Measurements from ENCODE around the gene METTL8. TPM values are rescaled to one million over a fixed set of nuclear protein-coding genes. Genes with fewer than 3 reads are reported as not detected.
"Not testable (repeated sequence)": the region's sequence is repeated elsewhere in the genome, so short reads cannot be mapped to it uniquely, and the experiment has no call there.

Gene METTL8
- total RNA-seq, 1 experiment from 2014 or later, result 22.4 TPM

GRCh38 chr2:171389325-171389724, 44.5 kb downstream of the METTL8 start:
- no peak overlapping the region for H3K27ac Mint-ChIP-seq (ENCODE audit: unreplicated experiment)
- intact Hi-C loops (cut with micrococcal nuclease; ENCODE audit: unreplicated experiment), result no loop called here
- H3K4me1 Mint-ChIP-seq (ENCODE audit: low read depth, unreplicated experiment), result peaks cover 21% of the 10 kb centered on the region
- no peak overlapping the region for H3K4me3 Mint-ChIP-seq (ENCODE audit: low read depth, unreplicated experiment)
- no peak for TF ChIP-seq CTCF (IDR thresholded peaks at IDR 0.05; ENCODE audit: unreplicated experiment)
- no peaks in the 10 kb centered on the region for H3K27me3 Mint-ChIP-seq (ENCODE audit: unreplicated experiment)
- CTCF ChIA-PET, result interaction anchor here (0.6 kb wide), 1 partner anchor 386 kb away, joined by 3 read pairs; no protein-coding TSS in a partner anchor
- no peak for DNase-seq
- H3K36me3 Mint-ChIP-seq (ENCODE audit: insufficient read depth, unreplicated experiment), result no peaks in the 10 kb centered on the region
- BruUV-seq (replicated peaks), result no TSS peak
- H3K9me3 Mint-ChIP-seq (ENCODE audit: low read depth, unreplicated experiment), result no peaks in the 10 kb centered on the region

GRCh38 chr2:171387052-171387451, 46.7 kb downstream of the METTL8 start:
- DNase-seq, result no peak
- Mint-ChIP-seq H3K4me3 (ENCODE audit: low read depth, unreplicated experiment) (no peak overlapping the region), H3K4me1 (ENCODE audit: low read depth, unreplicated experiment) (peaks cover 30% of the 10 kb centered on the region), H3K27me3 (ENCODE audit: unreplicated experiment) (no peaks in the 10 kb centered on the region), H3K36me3 (ENCODE audit: insufficient read depth, unreplicated experiment) (no peaks in the 10 kb centered on the region), H3K9me3 (ENCODE audit: low read depth, unreplicated experiment) (no peaks in the 10 kb centered on the region), H3K27ac (ENCODE audit: unreplicated experiment) (no peak overlapping the region)
- TF ChIP-seq CTCF (IDR thresholded peaks at IDR 0.05; ENCODE audit: unreplicated experiment), result no peak
- CTCF ChIA-PET, result no interaction called here
- intact Hi-C loops (cut with micrococcal nuclease; ENCODE audit: unreplicated experiment), result no loop called here
- no TSS peak for BruUV-seq (replicated peaks)

DNA sequence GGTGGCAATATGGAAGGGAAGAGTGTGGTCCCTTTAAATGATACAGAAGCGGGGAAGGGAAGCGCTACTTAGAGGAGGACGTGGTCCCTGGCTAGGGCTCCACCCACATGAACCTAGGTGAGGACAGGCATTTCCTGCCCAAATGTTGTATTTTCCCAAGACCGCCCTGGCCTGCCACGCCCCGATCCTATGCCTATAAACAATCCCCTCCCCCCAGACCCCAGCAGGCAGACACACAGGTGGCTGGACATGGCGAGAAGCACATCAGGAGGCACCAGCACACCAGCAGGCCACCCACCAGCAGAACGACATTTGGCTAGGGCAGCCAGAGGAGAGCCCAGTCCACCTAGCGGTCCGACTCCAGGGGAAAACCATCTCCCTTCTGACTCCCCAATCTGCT, 47.2 kb downstream of the METTL8 start:
- no peaks in the 10 kb centered on the region for H3K9me3 Mint-ChIP-seq (ENCODE audit: low read depth, unreplicated experiment)
- no peaks in the 10 kb centered on the region for H3K27me3 Mint-ChIP-seq (ENCODE audit: unreplicated experiment)
- no peak overlapping the region for H3K27ac Mint-ChIP-seq (ENCODE audit: unreplicated experiment)
- DNase-seq, result no peak
- peaks cover 27% of the 10 kb centered on the region for H3K4me1 Mint-ChIP-seq (ENCODE audit: low read depth, unreplicated experiment)
- no peak for TF ChIP-seq CTCF (IDR thresholded peaks at IDR 0.05; ENCODE audit: unreplicated experiment)
- CTCF ChIA-PET, result interaction anchor here (0.5 kb wide), 1 partner anchor 830 kb away, joined by 3 read pairs; no protein-coding TSS in a partner anchor
- H3K36me3 Mint-ChIP-seq (ENCODE audit: insufficient read depth, unreplicated experiment), result no peaks in the 10 kb centered on the region
- H3K4me3 Mint-ChIP-seq (ENCODE audit: low read depth, unreplicated experiment), result no peak overlapping the region
- intact Hi-C loops (cut with micrococcal nuclease; ENCODE audit: unreplicated experiment), result no loop called here
- BruUV-seq (replicated peaks), result no TSS peak

- H3K9me3 Mint-ChIP-seq (ENCODE audit: low read depth, unreplicated experiment), result peaks cover 6% of the 10 kb centered on the region
- intact Hi-C loops (cut with micrococcal nuclease; ENCODE audit: unreplicated experiment), result no loop called here
- H3K4me1 Mint-ChIP-seq (ENCODE audit: low read depth, unreplicated experiment), result peaks cover 9% of the 10 kb centered on the region
- no peak for TF ChIP-seq CTCF (IDR thresholded peaks at IDR 0.05; ENCODE audit: unreplicated experiment)
- H3K27ac Mint-ChIP-seq (ENCODE audit: unreplicated experiment), result no peak overlapping the region
- no peak overlapping the region for H3K4me3 Mint-ChIP-seq (ENCODE audit: low read depth, unreplicated experiment)
- no peaks in the 10 kb centered on the region for H3K27me3 Mint-ChIP-seq (ENCODE audit: unreplicated experiment)
- CTCF ChIA-PET, result interaction anchor here (0.6 kb wide), 1 partner anchor 97 kb away, joined by 7 read pairs; no protein-coding TSS in a partner anchor
- no peak for DNase-seq
- H3K36me3 Mint-ChIP-seq (ENCODE audit: insufficient read depth, unreplicated experiment), result no peaks in the 10 kb centered on the region
- no TSS peak for BruUV-seq (replicated peaks)
Observed at GRCh38 chr2:171383134-171383533, 50.7 kb downstream of the METTL8 start.

- H3K27me3 Mint-ChIP-seq (ENCODE audit: unreplicated experiment); H3K4me1 Mint-ChIP-seq (ENCODE audit: low read depth, unreplicated experiment); H3K4me3 Mint-ChIP-seq (ENCODE audit: low read depth, unreplicated experiment); H3K36me3 Mint-ChIP-seq (ENCODE audit: insufficient read depth, unreplicated experiment); BruUV-seq (replicated peaks); intact Hi-C loops (cut with micrococcal nuclease; ENCODE audit: unreplicated experiment); DNase-seq; H3K9me3 Mint-ChIP-seq (ENCODE audit: low read depth, unreplicated experiment); H3K27ac Mint-ChIP-seq (ENCODE audit: unreplicated experiment): not testable (repeated sequence)
- CTCF ChIA-PET, result interaction anchor here (0.7 kb wide), 2 partner anchors 29 to 439 kb away, joined by 3 to 5 read pairs; no protein-coding TSS in a partner anchor
Observed at GRCh38 chr2:171382175-171382574, 51.6 kb downstream of the METTL8 start.

GRCh38 chr2:171377852-171378251, 55.9 kb downstream of the METTL8 start:
- H3K4me3 Mint-ChIP-seq (ENCODE audit: low read depth, unreplicated experiment); DNase-seq; intact Hi-C loops (cut with micrococcal nuclease; ENCODE audit: unreplicated experiment); H3K27me3 Mint-ChIP-seq (ENCODE audit: unreplicated experiment); BruUV-seq (replicated peaks); H3K4me1 Mint-ChIP-seq (ENCODE audit: low read depth, unreplicated experiment); CTCF ChIA-PET; H3K27ac Mint-ChIP-seq (ENCODE audit: unreplicated experiment); H3K36me3 Mint-ChIP-seq (ENCODE audit: insufficient read depth, unreplicated experiment): not testable (repeated sequence)
- peaks cover 16% of the 10 kb centered on the region for H3K9me3 Mint-ChIP-seq (ENCODE audit: low read depth, unreplicated experiment)
